Adipocyte (in vitro differentiated cells): ENCODE data around the gene TRIM40.

Source experiments
- DNase-seq: peaks from one replicate; pipeline ENCODE4 v3.0.0-alpha.2; 2015; ENCODE audit warnings: low read depth
- H3K27me3 ChIP-seq: replicated peaks from 2 replicates; pipeline ENCODE4 v1.7.0; 2013; ENCODE audit warnings: mild to moderate bottlenecking, low read length, moderate library complexity; ENCODE audit not compliant: control insufficient read depth, insufficient read depth
- H3K36me3 ChIP-seq: 2 replicates; pipeline ENCODE4 v1.7.0; 2013; ENCODE audit warnings: low read length, mild to moderate bottlenecking, moderate library complexity; ENCODE audit not compliant: control insufficient read depth, insufficient read depth, severe bottlenecking
- H3K4me1 ChIP-seq: 2 replicates; pipeline ENCODE4 v1.7.0; 2013; ENCODE audit warnings: mild to moderate bottlenecking, low read length, moderate library complexity; ENCODE audit not compliant: control insufficient read depth, insufficient read depth
- H3K4me3 ChIP-seq: 2 replicates; pipeline ENCODE4 v1.7.0; 2013; ENCODE audit warnings: mild to moderate bottlenecking, low read length, moderate library complexity
- H3K9ac ChIP-seq: 2 replicates; pipeline ENCODE4 v1.7.0; 2013; ENCODE audit warnings: mild to moderate bottlenecking, low read length, moderate library complexity
- H3K9me3 ChIP-seq: 2 replicates; pipeline ENCODE4 v1.7.0; 2013; ENCODE audit warnings: mild to moderate bottlenecking, low read length, moderate library complexity; ENCODE audit not compliant: control insufficient read depth

Gene TRIM40

DNA sequence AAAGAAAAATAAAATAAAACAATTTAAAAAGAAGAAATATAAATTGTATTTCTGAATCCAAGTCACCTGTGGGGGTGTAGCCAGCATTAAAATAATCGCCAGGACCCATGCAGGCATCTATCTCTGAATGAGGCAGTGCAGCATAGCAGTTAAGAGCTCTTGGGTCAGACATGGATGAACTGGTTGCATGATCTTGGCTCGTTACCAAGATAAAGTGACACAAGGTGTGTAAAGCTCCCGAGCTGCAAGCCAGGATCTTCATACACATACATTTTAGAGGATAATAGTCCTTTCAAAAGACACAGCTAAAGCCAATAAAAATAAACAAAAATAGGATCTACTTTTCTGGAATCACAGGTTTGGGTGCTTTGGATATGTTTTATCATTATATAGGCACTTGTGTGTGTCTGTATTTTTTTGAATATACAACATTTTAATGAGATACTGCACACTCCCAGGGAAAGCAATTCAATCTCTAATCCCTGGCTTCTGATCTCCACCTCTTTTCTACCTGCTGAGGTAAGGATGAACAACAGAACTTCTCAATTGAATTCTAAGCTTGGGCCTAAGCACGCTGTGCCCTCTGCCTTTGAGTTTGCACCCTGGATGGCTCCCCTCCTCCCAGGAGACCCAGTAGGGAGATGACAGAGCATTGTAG is 16.2 kb downstream of the TRIM40 start:
- Histone ChIP-seq H3K4me3 (no peak overlapping the region), H3K27me3 (no peaks in the 10 kb centered on the region), H3K4me1 (peaks cover 24% of the 10 kb centered on the region), H3K9me3 (no peaks in the 10 kb centered on the region), H3K36me3 (no peaks in the 10 kb centered on the region), H3K9ac (no peak overlapping the region)
- DNase-seq, result no peak

DNA sequence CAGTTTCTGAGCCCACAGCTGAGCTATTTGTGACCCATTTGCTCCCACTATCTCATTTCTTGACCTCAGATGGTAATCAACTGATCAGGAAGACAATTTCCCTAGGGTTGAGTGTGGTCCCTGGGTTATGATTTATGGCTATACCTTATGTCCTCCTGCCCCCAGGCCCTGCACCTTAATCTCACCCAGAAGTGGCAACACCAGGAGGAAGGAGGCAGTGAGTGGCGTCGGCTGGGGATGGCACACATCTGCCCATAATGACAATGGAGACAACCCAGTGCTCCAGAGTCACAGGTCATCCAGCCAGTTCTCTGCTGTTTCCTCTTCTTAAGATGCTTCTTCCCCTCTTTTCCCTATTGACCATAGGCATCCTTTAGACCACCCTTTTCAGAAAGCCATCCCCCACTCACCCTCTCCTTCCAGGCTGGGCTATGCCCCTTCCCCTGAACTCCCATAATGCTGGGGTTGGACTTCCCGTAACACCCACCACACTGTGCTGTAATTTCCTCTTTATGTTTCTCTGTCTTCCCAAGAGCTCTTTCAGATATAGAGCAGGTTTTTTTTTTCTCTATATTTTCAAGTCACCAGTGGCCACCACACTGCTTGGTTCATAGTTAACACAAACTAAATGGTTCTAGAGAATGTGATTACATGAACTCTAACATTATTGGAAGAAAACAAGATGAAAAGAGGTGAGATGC is 17.1 kb downstream of the TRIM40 start:
- no peak for DNase-seq
- no peak overlapping the region for H3K9ac ChIP-seq
- no peaks in the 10 kb centered on the region for H3K27me3 ChIP-seq
- peaks cover 24% of the 10 kb centered on the region for H3K4me1 ChIP-seq
- no peaks in the 10 kb centered on the region for H3K36me3 ChIP-seq
- H3K4me3 ChIP-seq, result no peak overlapping the region
- H3K9me3 ChIP-seq, result no peaks in the 10 kb centered on the region

DNA sequence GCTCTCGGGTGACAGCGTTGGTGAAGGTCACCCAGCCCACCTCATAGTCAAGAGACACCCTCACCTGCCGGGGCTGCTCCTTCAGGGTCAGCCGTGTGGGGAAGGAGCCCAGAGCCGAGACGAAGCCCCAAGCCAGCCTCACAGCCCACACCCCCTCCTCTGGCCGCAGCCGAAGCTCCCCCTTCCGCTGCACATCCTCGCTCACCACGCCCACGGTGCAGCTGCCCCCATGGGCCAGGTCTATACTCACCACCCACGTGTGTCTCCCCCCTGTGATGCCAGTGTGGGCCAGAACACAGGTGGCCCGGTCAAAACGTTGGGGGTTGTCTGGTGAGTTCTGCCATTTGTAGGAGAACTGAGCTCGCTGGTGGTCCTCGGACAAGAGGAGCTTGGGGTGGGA is 18.1 kb downstream of the TRIM40 start:
- no peak for DNase-seq
- H3K27me3 ChIP-seq, result no peaks in the 10 kb centered on the region
- no peaks in the 10 kb centered on the region for H3K9me3 ChIP-seq
- H3K9ac ChIP-seq, result no peak overlapping the region
- no peaks in the 10 kb centered on the region for H3K36me3 ChIP-seq
- H3K4me1 ChIP-seq, result peaks cover 24% of the 10 kb centered on the region
- no peak overlapping the region for H3K4me3 ChIP-seq

DNA sequence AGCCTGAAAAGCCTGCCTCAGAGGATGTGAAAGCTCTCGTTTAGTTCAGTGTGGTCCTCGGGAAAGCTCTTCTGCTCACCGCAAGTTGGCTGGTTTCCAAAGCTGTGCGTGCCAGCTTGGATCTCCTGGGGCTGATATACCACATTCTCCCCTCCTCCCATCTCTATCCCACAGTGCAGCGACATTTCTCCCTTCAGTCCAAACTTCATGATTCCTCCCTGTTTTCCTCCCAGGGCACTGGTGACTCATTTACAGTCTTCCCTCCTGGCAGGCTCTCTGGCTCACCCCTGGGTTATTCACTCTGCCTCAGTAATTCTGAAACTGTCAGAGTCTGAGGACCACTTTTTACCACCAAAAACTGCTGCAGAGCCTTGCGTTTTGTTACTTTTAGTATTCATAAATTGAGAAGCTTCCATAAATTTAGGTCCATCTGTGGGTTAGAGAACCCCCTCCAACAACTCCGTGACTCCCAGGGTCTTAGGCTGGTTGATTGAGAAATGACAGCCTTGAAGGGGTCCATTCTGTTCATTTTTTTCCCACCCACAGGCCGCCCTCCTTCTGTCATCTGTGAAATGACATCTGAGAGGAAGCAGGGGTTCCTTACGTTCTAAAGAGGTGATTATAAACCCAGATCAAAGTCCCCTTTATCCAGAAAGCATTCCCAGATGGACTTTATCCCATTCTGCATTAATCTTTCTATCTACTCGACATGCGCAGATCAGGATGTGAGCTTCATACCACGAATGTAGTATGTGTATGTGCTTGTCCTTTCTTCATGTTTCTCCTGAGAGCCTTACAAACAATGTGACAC is 19.0 kb downstream of the TRIM40 start:
- no peaks in the 10 kb centered on the region for H3K36me3 ChIP-seq
- H3K9ac ChIP-seq, result no peak overlapping the region
- peak; percentile 48 for DNase-seq
- peaks cover 24% of the 10 kb centered on the region for H3K4me1 ChIP-seq
- no peak overlapping the region for H3K4me3 ChIP-seq
- no peaks in the 10 kb centered on the region for H3K9me3 ChIP-seq
- H3K27me3 ChIP-seq, result no peaks in the 10 kb centered on the region

DNA sequence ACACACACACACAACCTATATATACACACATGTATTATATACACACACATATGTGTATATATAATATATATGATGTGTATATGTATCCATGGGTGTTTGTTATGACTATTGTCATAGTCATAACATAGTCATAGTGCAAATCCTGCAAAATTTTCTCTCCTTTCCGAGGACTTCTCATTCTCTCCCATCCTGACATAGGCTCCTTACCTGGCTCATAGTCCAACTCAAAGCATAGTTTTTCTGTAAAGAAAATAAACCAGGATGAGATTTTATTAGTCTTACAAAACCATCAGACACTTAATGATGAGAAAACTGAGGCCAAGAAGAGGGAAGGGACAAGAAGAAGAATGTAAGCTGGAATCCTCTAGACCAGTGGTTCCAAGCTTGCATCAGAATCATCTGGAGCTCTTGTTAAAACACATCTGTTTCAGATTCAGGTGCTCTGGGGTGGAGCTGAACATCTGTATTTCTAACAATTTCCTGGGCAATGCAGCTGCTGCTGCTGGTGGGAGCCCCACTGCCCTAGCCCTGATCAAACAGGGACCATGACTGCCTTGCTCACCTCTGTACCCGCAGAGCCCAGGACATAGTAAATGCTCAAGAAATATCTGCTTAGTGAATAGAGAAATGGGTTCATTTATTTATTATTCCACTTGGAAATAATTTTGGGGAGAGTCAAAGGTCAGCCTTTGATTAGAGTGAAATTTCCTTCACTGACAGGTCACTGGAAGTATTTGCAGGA is 19.8 kb downstream of the TRIM40 start:
- H3K36me3 ChIP-seq, result no peaks in the 10 kb centered on the region
- H3K9ac ChIP-seq, result no peak overlapping the region
- DNase-seq, result no peak
- peaks cover 24% of the 10 kb centered on the region for H3K4me1 ChIP-seq
- no peaks in the 10 kb centered on the region for H3K9me3 ChIP-seq
- H3K27me3 ChIP-seq, result no peaks in the 10 kb centered on the region
- H3K4me3 ChIP-seq, result peak overlapping the region; percentile 44

DNA sequence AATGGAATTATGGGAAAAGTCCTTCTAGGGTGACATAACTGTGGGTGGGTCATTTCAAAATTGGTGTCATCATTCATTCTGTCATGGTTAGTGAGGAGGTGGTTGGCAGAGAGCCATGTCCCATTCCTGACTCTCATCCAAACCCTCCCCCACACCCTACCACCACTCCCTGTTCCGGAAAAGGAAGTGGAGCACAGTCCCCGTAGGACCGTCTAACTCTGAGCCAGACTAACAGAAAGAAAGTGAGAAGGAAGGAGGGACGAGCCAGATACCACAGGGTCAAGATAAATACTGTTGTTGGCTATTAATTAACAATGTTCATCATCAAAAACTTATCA is 20.3 kb downstream of the TRIM40 start:
- Histone ChIP-seq H3K9ac (no peak overlapping the region), H3K36me3 (no peaks in the 10 kb centered on the region), H3K9me3 (no peaks in the 10 kb centered on the region), H3K4me1 (peaks cover 24% of the 10 kb centered on the region), H3K27me3 (no peaks in the 10 kb centered on the region), H3K4me3 (peak overlapping the region; percentile 44)
- DNase-seq, result no peak

DNA sequence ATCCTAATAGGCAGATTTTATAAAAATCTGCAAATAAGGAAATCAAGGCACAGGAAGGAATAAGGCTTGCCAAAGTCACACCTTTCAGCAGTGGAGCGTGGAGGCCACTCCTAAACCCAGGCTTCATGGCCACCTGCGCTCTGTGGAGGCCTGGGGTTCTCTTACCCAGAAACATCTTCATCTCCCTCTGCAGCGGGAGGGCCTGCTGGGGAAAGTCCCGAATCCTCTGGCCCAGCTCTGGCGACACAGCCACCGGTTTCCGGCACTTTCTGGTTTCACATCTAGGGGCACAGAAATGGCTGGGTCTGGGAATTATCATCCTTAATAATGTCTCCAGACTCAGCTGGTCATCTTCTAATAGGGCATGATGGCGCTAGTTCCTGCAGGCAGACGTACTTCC is 20.8 kb downstream of the TRIM40 start:
- Histone ChIP-seq H3K36me3 (no peaks in the 10 kb centered on the region), H3K4me3 (no peak overlapping the region), H3K4me1 (peaks cover 24% of the 10 kb centered on the region), H3K9me3 (no peaks in the 10 kb centered on the region), H3K9ac (no peak overlapping the region), H3K27me3 (no peaks in the 10 kb centered on the region)
- DNase-seq, result no peak

DNA sequence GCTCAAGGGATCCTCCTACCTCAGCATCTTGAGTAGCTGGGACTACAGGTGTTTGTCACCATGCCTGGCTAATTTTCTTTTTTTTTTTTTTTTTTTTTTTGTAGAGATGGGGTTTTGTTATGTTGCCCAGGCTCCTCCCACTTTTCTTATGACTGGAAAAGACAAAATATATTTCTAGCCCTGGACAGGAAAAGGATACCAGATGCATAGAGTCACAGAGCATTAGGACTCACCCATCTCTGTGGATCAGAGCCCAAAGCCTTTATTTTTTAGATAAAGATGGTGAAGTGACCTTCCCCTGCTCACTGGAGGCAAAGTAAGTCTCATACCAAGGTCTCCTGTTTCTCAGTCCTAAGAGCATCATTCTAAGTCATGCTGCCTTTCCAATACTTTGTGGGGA is 21.6 kb downstream of the TRIM40 start:
- DNase-seq, result no peak
- peaks cover 24% of the 10 kb centered on the region for H3K4me1 ChIP-seq
- no peak overlapping the region for H3K4me3 ChIP-seq
- no peaks in the 10 kb centered on the region for H3K27me3 ChIP-seq
- no peaks in the 10 kb centered on the region for H3K36me3 ChIP-seq
- no peaks in the 10 kb centered on the region for H3K9me3 ChIP-seq
- H3K9ac ChIP-seq, result no peak overlapping the region

DNA sequence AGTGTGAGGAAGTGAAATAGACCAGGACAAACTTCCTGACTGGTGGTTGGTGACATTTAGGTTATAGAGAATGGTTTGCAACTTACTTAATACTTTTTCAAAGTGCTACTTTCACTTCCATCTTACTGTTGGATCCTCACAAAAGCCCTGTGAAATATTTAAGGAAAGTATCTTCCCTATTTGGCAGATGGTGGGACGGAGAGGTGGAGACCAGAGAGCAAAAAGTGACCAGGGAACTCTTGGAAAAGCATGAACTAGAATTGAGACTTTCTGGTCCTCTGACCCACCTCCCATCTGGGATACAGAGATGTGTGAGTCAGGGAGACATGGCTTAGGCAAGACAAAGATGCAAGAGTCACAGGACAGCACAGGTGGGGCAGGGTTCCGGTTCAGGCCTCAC is 22.1 kb downstream of the TRIM40 start:
- H3K27me3 ChIP-seq, result peaks cover 1% of the 10 kb centered on the region
- H3K9ac ChIP-seq, result no peak overlapping the region
- H3K36me3 ChIP-seq, result no peaks in the 10 kb centered on the region
- peaks cover 24% of the 10 kb centered on the region for H3K4me1 ChIP-seq
- H3K4me3 ChIP-seq, result no peak overlapping the region
- H3K9me3 ChIP-seq, result no peaks in the 10 kb centered on the region
- no peak for DNase-seq

DNA sequence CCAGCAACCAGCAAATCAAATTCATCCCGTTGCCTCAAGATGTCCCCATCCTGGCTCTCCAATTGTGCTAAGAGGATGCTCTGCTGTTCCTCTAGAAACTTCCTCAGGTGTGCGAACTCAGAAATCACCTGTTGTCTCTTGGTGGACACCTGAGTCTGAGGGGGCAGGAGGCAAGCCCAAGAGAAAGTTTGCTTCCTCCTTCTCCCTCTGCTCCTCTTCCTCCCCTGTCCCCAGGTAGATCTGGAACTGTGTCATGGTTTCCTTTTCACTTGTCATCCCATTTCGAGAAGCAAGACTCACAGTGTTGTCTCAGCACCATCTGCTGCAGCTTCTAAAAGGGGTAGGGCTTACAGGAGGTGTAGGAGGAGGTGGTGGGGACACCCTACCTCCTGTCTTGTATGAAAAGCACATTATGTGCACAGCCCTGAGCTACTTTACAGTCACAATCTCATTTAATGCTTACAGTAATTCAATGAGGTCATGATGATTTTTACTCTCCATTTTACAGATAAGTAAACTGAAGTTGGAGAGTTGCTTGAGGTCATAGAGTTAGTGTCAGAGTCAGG is 22.6 kb downstream of the TRIM40 start:
- Histone ChIP-seq H3K9ac (no peak overlapping the region), H3K36me3 (no peaks in the 10 kb centered on the region), H3K4me3 (no peak overlapping the region), H3K4me1 (peaks cover 24% of the 10 kb centered on the region), H3K27me3 (peaks cover 5% of the 10 kb centered on the region), H3K9me3 (no peaks in the 10 kb centered on the region)
- no peak for DNase-seq
